GM19372 (cell line): ENCODE data around the gene LCE4A.

Experiments
- ATAC-seq: cut with Tn5 transposase; IDR thresholded peaks from one replicate; pipeline ENCODE4 v1.9.1; 2021; ENCODE audit warnings: mild to moderate bottlenecking, low read depth, moderate library complexity; ENCODE audit not compliant: unreplicated experiment

Gene LCE4A

GRCh38 chr1:152745289-152745704 is 37.3 kb downstream of the LCE4A start:
- no peak for ATAC-seq

GRCh38 chr1:152745765-152746444 is 37.9 kb downstream of the LCE4A start:
- ATAC-seq, result no peak

- ATAC-seq, result no peak
Measured at GRCh38 chr1:152747831-152748230, 39.9 kb downstream of the LCE4A start.

DNA sequence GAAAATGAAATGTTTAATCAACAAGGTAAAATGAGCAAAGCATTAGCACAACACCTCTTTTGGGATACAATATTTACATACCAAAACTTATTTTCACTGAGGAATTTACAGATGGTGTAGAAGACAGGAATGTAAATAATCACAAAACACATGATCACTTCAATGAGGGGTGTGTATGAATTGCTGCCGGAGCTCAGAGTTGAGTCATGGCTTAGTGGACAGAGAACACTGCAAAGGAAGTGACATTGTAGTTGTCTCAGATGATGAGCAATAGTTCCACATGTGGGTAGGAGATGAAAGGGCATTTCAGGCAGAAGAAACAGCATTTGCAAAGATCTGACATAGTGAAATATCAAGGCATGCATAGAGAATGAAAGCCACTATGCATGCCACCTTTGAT is 44.3 kb downstream of the LCE4A start:
- no peak for ATAC-seq

- no peak for ATAC-seq
Measured at GRCh38 chr1:152753586-152753985, 45.6 kb downstream of the LCE4A start.

DNA sequence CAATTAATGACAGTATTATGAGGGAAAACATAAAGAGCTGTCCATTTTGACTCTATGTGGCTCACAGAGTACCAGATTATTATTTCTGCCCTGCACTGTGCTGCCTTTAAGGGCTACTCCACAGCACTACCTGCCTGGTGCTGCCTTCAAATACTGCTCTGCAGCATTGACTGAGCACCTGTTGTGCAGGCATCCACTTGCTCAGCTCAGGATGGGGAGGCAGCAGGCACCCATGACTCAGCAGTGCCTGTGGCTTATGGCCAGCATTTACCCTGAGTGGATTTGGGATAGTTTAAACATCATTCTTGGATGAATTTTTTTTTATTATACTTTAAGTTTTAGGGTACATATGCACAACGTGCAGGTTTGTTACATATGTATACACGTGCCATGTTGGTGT is 48.9 kb downstream of the LCE4A start:
- ATAC-seq, result no peak

DNA sequence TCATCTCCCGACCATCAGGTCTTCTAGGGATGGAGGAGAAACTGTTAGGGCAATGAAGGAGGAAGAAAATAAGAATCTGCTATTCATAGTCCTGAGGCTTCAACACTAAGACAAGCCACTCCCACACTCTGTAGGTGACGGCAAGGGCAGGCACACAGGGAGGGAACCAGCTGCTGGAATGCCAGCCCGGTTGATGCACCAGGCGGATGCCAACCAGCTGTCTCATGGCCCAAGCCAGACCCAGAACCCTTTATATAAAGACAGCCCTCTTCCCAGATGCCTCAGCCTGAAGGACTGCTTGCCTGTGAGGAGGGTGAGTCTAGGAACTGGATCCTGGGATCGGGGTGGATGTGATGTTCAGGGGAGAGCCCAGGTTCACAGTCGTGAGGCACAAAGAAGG is 49.8 kb downstream of the LCE4A start, which contains the start of gene KPRP:
KPRP (plus strand) TSS at position 279 of the 400 bp plus-strand sequence. CDS start 1,564 bp downstream, outside the sequence.
- ATAC-seq, result no peak

DNA sequence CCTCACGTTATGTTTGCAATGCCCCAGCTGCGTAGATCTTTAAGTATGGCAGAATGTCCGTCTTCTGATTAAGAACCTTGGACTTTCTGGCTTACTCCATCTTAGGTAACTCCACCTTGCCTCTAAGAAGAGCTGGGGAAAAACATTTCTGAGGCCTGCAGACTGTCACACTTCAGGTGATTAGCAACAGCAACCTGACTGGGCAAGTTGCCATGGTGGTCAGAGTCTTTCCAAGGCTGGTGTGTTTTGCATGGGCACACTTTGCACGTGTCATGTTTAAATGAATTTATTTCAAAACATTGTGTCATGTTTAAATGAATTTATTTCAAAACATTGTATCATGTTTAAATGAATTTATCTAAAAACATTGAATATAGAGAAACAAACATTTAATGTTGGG is 50.7 kb downstream of the LCE4A start:
- ATAC-seq, result no peak
